MM.1S (cell line): ENCODE measurements around the gene THRB.

Experiments used
- DNase-seq: peaks from one replicate; pipeline ENCODE4 v3.0.0-alpha.2; 2015
- H2AFZ ChIP-seq: fragments of 300-600 bp; sonication (generic); 2 replicates; pipeline ENCODE4 v1.6.0; 2016; ENCODE audit warnings: antibody characterized with exemption, low read length
- H3F3A ChIP-seq: fragments of 300-600 bp; sonication (generic); 2 replicates; pipeline ENCODE4 v1.6.1; 2016; ENCODE audit warnings: mild to moderate bottlenecking, antibody characterized with exemption, low read length, moderate library complexity, mixed read lengths; ENCODE audit not compliant: insufficient read depth
- H3K27ac ChIP-seq: fragments of 300-600 bp; sonication (generic); 2 replicates; pipeline ENCODE4 v1.5.1; 2016; ENCODE audit warnings: mild to moderate bottlenecking, low read length
- H3K27me3 ChIP-seq: fragments of 300-600 bp; sonication (generic); replicated peaks from 2 replicates; pipeline ENCODE4 v1.6.0; 2016; ENCODE audit warnings: low read length; ENCODE audit not compliant: insufficient read depth
- H3K36me3 ChIP-seq: fragments of 300-600 bp; sonication (generic); replicated peaks from 2 replicates; pipeline ENCODE4 v1.6.1; 2016; ENCODE audit warnings: mild to moderate bottlenecking, low read length, mixed read lengths; ENCODE audit not compliant: insufficient read depth
- H3K4me1 ChIP-seq: fragments of 300-600 bp; sonication (generic); 2 replicates; pipeline ENCODE4 v1.6.1; 2016; ENCODE audit warnings: low read length, mixed read lengths
- H3K4me2 ChIP-seq: fragments of 300-600 bp; sonication (generic); 2 replicates; pipeline ENCODE4 v1.6.0; 2016; ENCODE audit warnings: low read depth, low read length
- H3K4me3 ChIP-seq: fragments of 300-600 bp; sonication (generic); 2 replicates; pipeline ENCODE4 v1.5.1; 2016; ENCODE audit warnings: low read length, mixed read lengths
- H3K79me2 ChIP-seq: fragments of 300-600 bp; sonication (generic); 2 replicates; pipeline ENCODE4 v1.6.1; 2016; ENCODE audit warnings: mixed run types, low read length, mixed read lengths
- H3K9ac ChIP-seq: fragments of 300-600 bp; sonication (generic); 2 replicates; pipeline ENCODE4 v1.6.1; 2016; ENCODE audit warnings: low read length, mixed read lengths
- H3K9me2 ChIP-seq: fragments of 300-600 bp; sonication (generic); replicated peaks from 2 replicates; pipeline ENCODE4 v1.6.1; 2016; ENCODE audit warnings: mild to moderate bottlenecking, low read length, mixed read lengths; ENCODE audit not compliant: insufficient read depth
- H3K9me3 ChIP-seq: fragments of 300-600 bp; sonication (generic); replicated peaks from 2 replicates; pipeline ENCODE4 v1.6.1; 2016; ENCODE audit warnings: mild to moderate bottlenecking, low read length, mixed read lengths; ENCODE audit not compliant: insufficient read depth
- H4K20me1 ChIP-seq: fragments of 300-600 bp; sonication (generic); 2 replicates; pipeline ENCODE4 v1.6.1; 2016; ENCODE audit warnings: mild to moderate bottlenecking, low read length, moderate library complexity, mixed read lengths; ENCODE audit not compliant: insufficient read depth
- EZH2 ChIP-seq: fragments of 300-600 bp; sonication (generic); optimal IDR thresholded peaks from 2 replicates; pipeline ENCODE3; 2017; ENCODE audit warnings: low read depth, mild to moderate bottlenecking, antibody characterized with exemption, low read length, mixed read lengths
- EZH2phosphoT487 ChIP-seq: fragments of 300-600 bp; sonication (generic); IDR thresholded peaks from 2 replicates; pipeline ENCODE4 v1.6.1; 2018; ENCODE audit warnings: antibody characterized with exemption, low read length
- TF ChIP-seq, protein P1 (sequence below): fragments of 300-600 bp; sonication (generic); IDR thresholded peaks from 2 replicates; pipeline ENCODE4 v1.5.1; 2016; ENCODE audit warnings: antibody characterized with exemption, low read length, mixed read lengths

Gene THRB

DNA sequence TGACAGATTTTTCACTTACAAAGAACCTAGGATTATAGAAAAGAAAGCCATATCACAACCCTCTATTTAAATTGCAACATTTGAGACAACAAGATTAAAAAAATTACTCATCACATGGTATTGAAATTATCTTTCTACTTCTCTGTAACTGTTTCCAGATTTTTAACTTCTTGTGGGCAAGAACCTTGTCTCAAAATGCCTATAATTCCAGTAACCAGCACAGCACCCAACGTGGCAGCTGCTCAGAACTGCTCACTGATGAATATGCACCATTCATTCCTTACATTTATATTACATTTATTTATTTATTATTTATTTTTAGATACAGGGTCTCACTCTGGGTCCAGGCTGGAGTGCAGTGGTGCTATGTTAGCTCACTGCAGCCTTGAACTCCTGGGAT is 216.1 kb downstream of the THRB start:
- TF ChIP-seq, protein P1, sequence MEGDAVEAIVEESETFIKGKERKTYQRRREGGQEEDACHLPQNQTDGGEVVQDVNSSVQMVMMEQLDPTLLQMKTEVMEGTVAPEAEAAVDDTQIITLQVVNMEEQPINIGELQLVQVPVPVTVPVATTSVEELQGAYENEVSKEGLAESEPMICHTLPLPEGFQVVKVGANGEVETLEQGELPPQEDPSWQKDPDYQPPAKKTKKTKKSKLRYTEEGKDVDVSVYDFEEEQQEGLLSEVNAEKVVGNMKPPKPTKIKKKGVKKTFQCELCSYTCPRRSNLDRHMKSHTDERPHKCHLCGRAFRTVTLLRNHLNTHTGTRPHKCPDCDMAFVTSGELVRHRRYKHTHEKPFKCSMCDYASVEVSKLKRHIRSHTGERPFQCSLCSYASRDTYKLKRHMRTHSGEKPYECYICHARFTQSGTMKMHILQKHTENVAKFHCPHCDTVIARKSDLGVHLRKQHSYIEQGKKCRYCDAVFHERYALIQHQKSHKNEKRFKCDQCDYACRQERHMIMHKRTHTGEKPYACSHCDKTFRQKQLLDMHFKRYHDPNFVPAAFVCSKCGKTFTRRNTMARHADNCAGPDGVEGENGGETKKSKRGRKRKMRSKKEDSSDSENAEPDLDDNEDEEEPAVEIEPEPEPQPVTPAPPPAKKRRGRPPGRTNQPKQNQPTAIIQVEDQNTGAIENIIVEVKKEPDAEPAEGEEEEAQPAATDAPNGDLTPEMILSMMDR: no peak
- TF ChIP-seq EZH2phosphoT487: no peak
- no peak for TF ChIP-seq EZH2
- no peak overlapping the region for H3K27ac ChIP-seq
- no peaks in the 10 kb centered on the region for H4K20me1 ChIP-seq
- DNase-seq: no peak
- H2AFZ ChIP-seq: no peak overlapping the region
- no peaks in the 10 kb centered on the region for H3K27me3 ChIP-seq
- no peak overlapping the region for H3K4me2 ChIP-seq
- H3K4me3 ChIP-seq: no peak overlapping the region
- H3K9me3 ChIP-seq: no peaks in the 10 kb centered on the region
- H3K79me2 ChIP-seq: no peaks in the 10 kb centered on the region
- H3K9me2 ChIP-seq: no peaks in the 10 kb centered on the region
- no peaks in the 10 kb centered on the region for H3K4me1 ChIP-seq
- H3F3A ChIP-seq: no peaks in the 10 kb centered on the region
- H3K36me3 ChIP-seq: no peaks in the 10 kb centered on the region
- H3K9ac ChIP-seq: no peak overlapping the region

DNA sequence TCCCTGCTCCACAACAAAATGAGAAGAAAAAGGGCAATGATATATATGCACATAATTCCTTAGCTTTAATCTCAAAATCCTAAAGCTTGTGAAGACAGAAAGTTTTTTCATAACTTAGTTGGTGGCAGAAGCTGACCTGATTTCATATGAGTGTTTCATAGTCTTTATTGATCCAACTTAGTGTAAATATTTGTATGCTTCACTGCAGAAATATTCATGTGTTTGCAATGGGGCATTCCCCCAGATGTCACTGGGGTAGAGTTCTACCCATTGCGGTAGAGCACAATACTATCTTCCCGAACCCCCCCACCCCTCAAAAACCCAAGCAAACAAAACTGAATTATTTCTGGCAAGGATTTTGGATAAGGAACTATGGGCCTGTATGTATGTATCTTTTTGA is 221.2 kb downstream of the THRB start:
- H3K79me2 ChIP-seq: no peaks in the 10 kb centered on the region
- no peak overlapping the region for H3K4me2 ChIP-seq
- no peaks in the 10 kb centered on the region for H3K9me2 ChIP-seq
- no peaks in the 10 kb centered on the region for H3F3A ChIP-seq
- H3K9ac ChIP-seq: no peak overlapping the region
- no peaks in the 10 kb centered on the region for H3K27me3 ChIP-seq
- no peak for DNase-seq
- H3K4me3 ChIP-seq: no peak overlapping the region
- no peak overlapping the region for H3K27ac ChIP-seq
- no peaks in the 10 kb centered on the region for H4K20me1 ChIP-seq
- TF ChIP-seq EZH2phosphoT487: no peak
- TF ChIP-seq, protein P1: no peak
- H3K9me3 ChIP-seq: no peaks in the 10 kb centered on the region
- H3K4me1 ChIP-seq: no peaks in the 10 kb centered on the region
- H3K36me3 ChIP-seq: no peaks in the 10 kb centered on the region
- no peak overlapping the region for H2AFZ ChIP-seq

DNA sequence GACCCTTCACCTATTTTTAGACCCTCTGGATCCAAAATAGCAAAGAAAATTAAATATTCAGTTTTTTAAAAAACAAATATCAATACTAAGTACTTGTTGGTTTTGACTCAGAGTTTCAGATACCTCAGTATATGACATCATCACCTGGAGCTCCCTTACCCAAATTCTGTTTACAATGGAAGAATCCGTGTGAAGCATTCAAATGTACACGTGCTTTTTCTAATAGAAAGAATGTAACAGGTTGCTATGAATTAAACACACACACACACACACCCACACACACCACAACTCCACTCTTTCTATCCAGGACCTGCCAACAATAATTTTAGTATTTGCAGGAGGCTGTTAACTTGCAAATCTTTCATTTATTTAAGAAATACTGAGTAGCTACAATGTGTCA is 221.8 kb downstream of the THRB start:
- no peak for TF ChIP-seq EZH2
- TF ChIP-seq, protein P1: no peak
- TF ChIP-seq EZH2phosphoT487: no peak
- Histone ChIP-seq H3K79me2 (no peaks in the 10 kb centered on the region), H3K9me2 (no peaks in the 10 kb centered on the region), H3K27me3 (no peaks in the 10 kb centered on the region), H3K9me3 (no peaks in the 10 kb centered on the region), H2AFZ (no peak overlapping the region), H3K36me3 (no peaks in the 10 kb centered on the region), H3K27ac (no peak overlapping the region), H4K20me1 (no peaks in the 10 kb centered on the region), H3F3A (no peaks in the 10 kb centered on the region), H3K4me1 (no peaks in the 10 kb centered on the region), H3K4me3 (no peak overlapping the region), H3K4me2 (no peak overlapping the region), H3K9ac (no peak overlapping the region)
- DNase-seq: no peak

DNA sequence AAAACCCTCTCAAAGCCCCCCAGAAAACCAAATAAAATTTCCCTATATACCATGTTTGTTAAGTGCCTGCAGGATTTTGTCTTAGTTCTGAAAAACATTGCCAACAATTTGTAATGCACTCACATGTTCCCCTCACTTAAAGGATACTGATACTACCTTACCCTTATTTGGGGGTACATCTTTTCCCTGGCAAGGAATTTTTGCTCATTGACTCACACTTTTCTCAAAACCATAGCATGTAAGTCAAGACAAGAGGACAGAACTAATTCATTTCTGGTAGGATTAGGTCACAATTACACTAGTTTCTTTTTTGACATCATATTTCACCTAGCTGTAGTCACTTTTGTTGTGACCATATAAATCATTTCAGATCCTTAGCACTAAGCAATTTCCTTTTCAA is 222.2 kb downstream of the THRB start:
- Histone ChIP-seq H3K9me3 (no peaks in the 10 kb centered on the region), H3K36me3 (no peaks in the 10 kb centered on the region), H2AFZ (no peak overlapping the region), H3F3A (no peaks in the 10 kb centered on the region), H3K4me2 (no peak overlapping the region), H3K79me2 (no peaks in the 10 kb centered on the region), H3K9ac (no peak overlapping the region), H4K20me1 (no peaks in the 10 kb centered on the region), H3K9me2 (no peaks in the 10 kb centered on the region), H3K4me1 (no peaks in the 10 kb centered on the region), H3K27ac (no peak overlapping the region), H3K4me3 (no peak overlapping the region), H3K27me3 (no peaks in the 10 kb centered on the region)
- TF ChIP-seq, protein P1: no peak
- TF ChIP-seq EZH2phosphoT487 (no peak), EZH2 (no peak)
- no peak for DNase-seq
